Measurements from ENCODE around the gene ZSCAN10. TPM values are rescaled to one million over a fixed set of nuclear protein-coding genes. Genes with fewer than 3 reads are reported as not detected.
A peak's percentile ranks its signal among the peaks of the same experiment; 100 is the strongest.

Gene ZSCAN10
- total and polyA plus RNA-seq, 8 donors, result not detected

DNA sequence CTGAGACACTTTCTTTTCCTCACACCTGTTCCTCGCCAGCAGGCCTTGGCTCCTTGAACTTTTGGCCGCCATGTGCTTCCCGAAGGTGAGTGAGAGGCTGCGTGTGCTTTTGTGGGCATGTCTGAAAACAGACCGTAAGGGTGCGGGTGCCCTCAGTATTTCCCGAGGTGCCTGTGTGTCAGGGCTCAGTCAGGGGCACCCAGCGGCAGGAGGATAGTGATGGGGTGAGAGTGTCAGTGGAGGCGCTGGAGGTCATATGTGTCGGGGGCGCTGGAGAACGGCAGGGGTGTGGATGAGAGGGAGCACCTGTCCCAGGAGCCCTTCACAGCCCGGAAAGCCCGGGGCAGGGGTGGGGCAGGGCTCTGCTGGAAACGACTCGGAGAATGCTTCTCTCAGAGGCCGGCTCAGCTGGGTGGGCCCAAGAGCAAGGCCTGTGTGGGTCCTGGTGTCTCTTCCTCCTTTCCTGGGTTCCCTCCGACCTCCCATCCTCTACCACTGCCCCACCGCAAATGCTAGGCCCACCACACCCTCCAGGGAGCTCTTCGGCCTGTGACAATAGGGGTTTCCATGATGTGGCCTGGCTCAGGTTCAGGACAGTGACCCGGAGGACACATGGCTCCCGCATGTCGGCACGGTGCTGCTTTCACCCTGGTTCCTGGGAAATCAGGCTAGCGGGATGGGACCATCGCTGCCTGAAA lies 33.2 kb downstream of the ZSCAN10 start:
- Histone ChIP-seq H3K27ac (peak overlapping the region; percentile 11 to 76 (median 73)), H3K4me1 (peaks cover 6 to 35% (median 17%) of the 10 kb centered on the region in 4 donors), H3K27me3 (no peaks in the 10 kb centered on the region), H3K4me3 (peak overlapping the region; percentile 18 to 50 (median 39)), H3K9me3 (no peaks in the 10 kb centered on the region), H3K36me3 (peaks cover 0 to 10% (median 2%) of the 10 kb centered on the region in 4 donors)
- intact Hi-C loops (cut with DNase I; ENCODE audit: low total_unique reads), result no loop called here
- TF ChIP-seq, protein P1, sequence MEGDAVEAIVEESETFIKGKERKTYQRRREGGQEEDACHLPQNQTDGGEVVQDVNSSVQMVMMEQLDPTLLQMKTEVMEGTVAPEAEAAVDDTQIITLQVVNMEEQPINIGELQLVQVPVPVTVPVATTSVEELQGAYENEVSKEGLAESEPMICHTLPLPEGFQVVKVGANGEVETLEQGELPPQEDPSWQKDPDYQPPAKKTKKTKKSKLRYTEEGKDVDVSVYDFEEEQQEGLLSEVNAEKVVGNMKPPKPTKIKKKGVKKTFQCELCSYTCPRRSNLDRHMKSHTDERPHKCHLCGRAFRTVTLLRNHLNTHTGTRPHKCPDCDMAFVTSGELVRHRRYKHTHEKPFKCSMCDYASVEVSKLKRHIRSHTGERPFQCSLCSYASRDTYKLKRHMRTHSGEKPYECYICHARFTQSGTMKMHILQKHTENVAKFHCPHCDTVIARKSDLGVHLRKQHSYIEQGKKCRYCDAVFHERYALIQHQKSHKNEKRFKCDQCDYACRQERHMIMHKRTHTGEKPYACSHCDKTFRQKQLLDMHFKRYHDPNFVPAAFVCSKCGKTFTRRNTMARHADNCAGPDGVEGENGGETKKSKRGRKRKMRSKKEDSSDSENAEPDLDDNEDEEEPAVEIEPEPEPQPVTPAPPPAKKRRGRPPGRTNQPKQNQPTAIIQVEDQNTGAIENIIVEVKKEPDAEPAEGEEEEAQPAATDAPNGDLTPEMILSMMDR (IDR thresholded peaks at IDR 0.05), result no peak
- TF ChIP-seq POLR2AphosphoS5 (IDR thresholded peaks at IDR 0.05), result no peak
- TF ChIP-seq EP300 (IDR thresholded peaks at IDR 0.05), result no peak
- TF ChIP-seq POLR2A (IDR thresholded peaks at IDR 0.05), result no peak
- 56 to 72% (median 69%) methylated on average over 20 to 26 of the region's 26 CpGs for WGBS, 5 donors
- no peak for DNase-seq

DNA sequence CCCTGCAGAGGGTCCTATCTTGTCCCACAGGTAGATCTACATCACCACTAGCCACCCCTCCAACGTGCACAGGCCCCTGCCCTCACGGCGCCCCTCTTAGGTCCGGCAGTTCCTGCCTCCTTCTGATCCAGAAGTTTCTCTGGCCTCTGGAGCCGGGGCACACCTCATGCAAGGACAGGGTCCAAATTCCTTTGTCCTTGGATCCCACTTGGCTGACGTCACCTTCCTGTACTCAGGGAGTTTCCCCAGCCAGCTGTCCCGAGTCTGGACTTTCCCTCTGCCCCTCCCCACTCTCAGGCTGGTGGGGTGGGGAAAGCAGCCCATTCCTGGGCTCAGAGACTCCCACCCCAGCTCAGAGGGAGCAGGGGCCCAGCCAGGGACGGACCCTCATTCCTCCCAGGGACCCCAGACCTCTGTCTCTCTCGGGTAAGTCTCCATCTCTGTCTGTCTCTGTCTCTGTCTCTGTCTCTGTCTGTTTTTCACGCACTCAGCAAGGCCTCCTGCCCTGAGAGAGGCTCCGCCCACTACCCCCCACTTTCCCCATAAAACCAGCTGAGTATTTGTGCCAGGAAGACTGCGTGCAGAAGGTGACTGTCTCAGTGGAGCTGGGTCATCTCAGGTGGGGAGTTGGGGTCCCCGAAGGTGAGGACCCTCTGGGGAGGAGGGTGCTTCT lies 33.9 kb downstream of the ZSCAN10 start, which contains the start of gene IL32:
TSS of gene IL32 (plus strand) at position 572 of the 673 bp plus-strand sequence. CDS start 172 bp downstream, outside the sequence.
- DNase-seq, result peak; percentile 68 to 94
- WGBS, 5 donors, result 23 to 39% (median 37%) methylated on average over 13 of the region's 13 CpGs

DNA sequence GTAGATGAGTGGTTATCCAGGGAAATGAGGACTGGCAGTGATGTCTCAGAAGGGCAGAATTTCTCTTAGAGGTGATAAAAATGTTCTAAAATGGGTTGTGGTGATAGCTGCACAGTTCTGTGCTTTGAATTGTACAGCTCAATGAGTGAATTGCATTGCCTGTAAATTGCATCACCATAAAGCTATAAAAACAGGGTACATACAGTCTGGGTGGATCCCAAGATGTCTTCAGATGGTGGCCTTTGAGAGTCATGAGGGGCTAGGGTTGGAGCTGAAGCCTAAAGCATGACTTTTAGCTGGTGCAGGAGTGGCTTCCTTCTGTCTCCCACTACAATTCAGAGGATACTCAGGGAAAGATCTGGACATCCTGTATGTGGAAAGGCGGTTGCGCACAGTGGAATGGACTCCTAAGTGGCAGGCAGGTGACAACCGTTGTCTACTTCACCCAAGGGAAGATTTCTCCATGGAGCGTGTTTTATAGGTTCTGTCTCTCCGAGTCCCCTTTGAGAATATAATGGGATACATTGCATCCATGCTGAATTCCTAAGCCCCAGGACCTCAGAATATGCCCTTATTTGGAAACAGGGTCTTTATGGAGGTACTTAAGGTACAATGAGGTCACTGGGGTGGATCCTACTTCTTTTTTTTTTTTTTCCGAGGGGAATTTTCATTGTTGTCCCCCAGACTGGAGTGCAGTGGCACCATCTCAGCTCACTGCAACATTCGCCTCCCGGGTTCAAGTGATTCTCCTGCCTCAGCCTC lies 35.3 kb downstream of the ZSCAN10 start:
- peak overlapping the region in 1 of 5 donors; percentile 76 for H3K27ac ChIP-seq
- DNase-seq, result no peak
- H3K27me3 ChIP-seq, result no peaks in the 10 kb centered on the region
- TF ChIP-seq EP300 (IDR thresholded peaks at IDR 0.05) (no peak), POLR2AphosphoS5 (IDR thresholded peaks at IDR 0.05) (no peak), POLR2A (IDR thresholded peaks at IDR 0.05) (no peak)
- TF ChIP-seq, protein P1 (IDR thresholded peaks at IDR 0.05), result no peak
- intact Hi-C loops (cut with DNase I; ENCODE audit: low total_unique reads), result no loop called here
- 92 to 96% (median 93%) methylated on average over 8 of the region's 8 CpGs for WGBS, 5 donors
- no peak overlapping the region for H3K4me3 ChIP-seq
- no peaks in the 10 kb centered on the region for H3K9me3 ChIP-seq
- peaks cover 0 to 4% (median 0%) of the 10 kb centered on the region in 4 donors for H3K36me3 ChIP-seq
- H3K4me1 ChIP-seq, result peaks cover 16 to 50% (median 27%) of the 10 kb centered on the region in 4 donors

More for the DNA sequence above, 33.9 kb downstream of the ZSCAN10 start, which contains the start of gene IL32:
- no peaks in the 10 kb centered on the region for H3K27me3 ChIP-seq
- intact Hi-C loops (cut with DNase I; ENCODE audit: low total_unique reads), result no loop called here
- peaks cover 0 to 10% (median 2%) of the 10 kb centered on the region in 4 donors for H3K36me3 ChIP-seq
- peak within 1 kb of the TSS; percentile 22 to 76 (median 73) for H3K27ac ChIP-seq
- peaks cover 6 to 38% (median 17%) of the 10 kb centered on the region in 4 donors for H3K4me1 ChIP-seq
- TF ChIP-seq POLR2AphosphoS5 (IDR thresholded peaks at IDR 0.05), result peak in 2 of 3 donors; percentile 23
- TF ChIP-seq POLR2A (IDR thresholded peaks at IDR 0.05), result no peak
- H3K4me3 ChIP-seq, result peak within 1 kb of the TSS; percentile 18 to 50 (median 39)
- no peaks in the 10 kb centered on the region for H3K9me3 ChIP-seq

DNA sequence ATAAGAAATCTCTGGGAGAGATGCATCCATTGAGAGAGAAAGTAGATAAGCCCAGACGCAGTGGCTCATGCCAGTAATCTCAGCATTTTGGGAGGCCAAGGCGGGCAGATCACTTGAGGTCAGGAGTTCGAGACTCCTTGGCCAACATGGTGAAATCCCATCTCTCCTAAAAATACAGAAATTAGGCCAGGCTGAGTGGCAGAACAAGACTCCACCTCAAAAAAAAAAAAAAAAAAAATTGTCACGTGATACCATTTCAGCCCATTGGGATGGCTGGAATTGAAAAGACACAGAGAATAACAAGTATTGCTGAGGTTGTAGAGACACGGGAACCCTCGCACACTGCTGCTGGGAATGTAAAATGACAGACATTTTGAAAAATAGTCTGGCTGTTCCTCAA lies 36.5 kb downstream of the ZSCAN10 start:
- Histone ChIP-seq H3K27ac (no peak overlapping the region), H3K4me1 (peaks cover 28 to 51% (median 33%) of the 10 kb centered on the region in 4 donors), H3K36me3 (no peaks in the 10 kb centered on the region), H3K4me3 (no peak overlapping the region), H3K9me3 (no peaks in the 10 kb centered on the region), H3K27me3 (peaks cover 0 to 8% (median 0%) of the 10 kb centered on the region in 3 donors)
- WGBS, 5 donors, result 82 to 92% (median 90%) methylated on average over 6 of the region's 6 CpGs
- intact Hi-C loops (cut with DNase I; ENCODE audit: low total_unique reads), result no loop called here
- TF ChIP-seq EP300 (IDR thresholded peaks at IDR 0.05) (no peak), POLR2AphosphoS5 (IDR thresholded peaks at IDR 0.05) (no peak), POLR2A (IDR thresholded peaks at IDR 0.05) (no peak)
- TF ChIP-seq, protein P1 (IDR thresholded peaks at IDR 0.05), result no peak
- no peak for DNase-seq
